GM12865 (cell line): ENCODE measurements around the gene MCF2L.

Experiments used
- DNase-seq: peaks from one replicate; pipeline ENCODE4 v3.0.0; 2010; ENCODE audit warnings: low read depth
- H3K4me3 ChIP-seq: 2 replicates; pipeline ENCODE4 v1.5.1; 2011; ENCODE audit warnings: mild to moderate bottlenecking, low read depth, low read length, control low read depth
- CTCF ChIP-seq: IDR thresholded peaks from 2 replicates; pipeline ENCODE4 v1.5.1; 2011; ENCODE audit warnings: low read length, control low read depth, low read depth, inconsistent platforms; ENCODE audit not compliant: insufficient read depth; ENCODE audit errors: missing control alignments

MCF2L gene

DNA sequence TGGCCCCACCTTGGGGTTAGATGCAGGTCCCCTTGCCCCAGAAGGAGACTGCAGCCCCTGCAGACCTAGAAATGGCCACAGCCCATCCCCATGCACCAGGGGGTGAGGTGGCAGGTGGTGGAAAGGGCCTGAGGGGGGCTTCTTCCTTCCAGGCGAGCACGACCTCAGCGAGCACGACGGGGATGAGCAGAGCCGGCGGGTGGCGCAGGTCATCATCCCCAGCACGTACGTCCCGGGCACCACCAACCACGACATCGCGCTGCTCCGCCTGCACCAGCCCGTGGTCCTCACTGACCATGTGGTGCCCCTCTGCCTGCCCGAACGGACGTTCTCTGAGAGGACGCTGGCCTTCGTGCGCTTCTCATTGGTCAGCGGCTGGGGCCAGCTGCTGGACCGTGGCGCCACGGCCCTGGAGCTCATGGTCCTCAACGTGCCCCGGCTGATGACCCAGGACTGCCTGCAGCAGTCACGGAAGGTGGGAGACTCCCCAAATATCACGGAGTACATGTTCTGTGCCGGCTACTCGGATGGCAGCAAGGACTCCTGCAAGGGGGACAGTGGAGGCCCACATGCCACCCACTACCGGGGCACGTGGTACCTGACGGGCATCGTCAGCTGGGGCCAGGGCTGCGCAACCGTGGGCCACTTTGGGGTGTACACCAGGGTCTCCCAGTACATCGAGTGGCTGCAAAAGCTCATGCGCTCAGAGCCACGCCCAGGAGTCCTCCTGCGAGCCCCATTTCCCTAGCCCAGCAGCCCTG lies 149.4 kb downstream of the MCF2L start:
- no peak for TF ChIP-seq CTCF
- DNase-seq, result no peak
- H3K4me3 ChIP-seq, result no peak overlapping the region

- no peak overlapping the region for H3K4me3 ChIP-seq
- TF ChIP-seq CTCF, result no peak
- no peak for DNase-seq
Observed at GRCh38 chr13:113119166-113119821, 150.3 kb downstream of the MCF2L start.

GRCh38 chr13:113119822-113120189 lies 150.8 kb downstream of the MCF2L start:
- no peak for TF ChIP-seq CTCF
- DNase-seq, result no peak
- H3K4me3 ChIP-seq, result no peak overlapping the region

GRCh38 chr13:113120300-113121182 lies 151.5 kb downstream of the MCF2L start:
- no peak for DNase-seq
- no peak overlapping the region for H3K4me3 ChIP-seq
- TF ChIP-seq CTCF, result no peak

- no peak overlapping the region for H3K4me3 ChIP-seq
- DNase-seq, result no peak
- no peak for TF ChIP-seq CTCF
Observed at GRCh38 chr13:113121183-113121927, 152.3 kb downstream of the MCF2L start.

- TF ChIP-seq CTCF, result no peak
- no peak for DNase-seq
- H3K4me3 ChIP-seq, result no peak overlapping the region
Observed at GRCh38 chr13:113121928-113122471, 153.0 kb downstream of the MCF2L start.
